Endothelial cell of umbilical vein (primary cell): Measurements from ENCODE around the gene NUDT9. TPM values are rescaled to one million over a fixed set of nuclear protein-coding genes. Genes with fewer than 3 reads are reported as not detected.

ENCODE experiments used
- BruUV-seq: library from RNA; stranded (reverse); fragments of 400-500 nt; replicated peaks from 2 replicates; lab custom pipeline; 2021; lab: Mats Ljungman, UMichigan
- CTCF ChIA-PET: fragments of 300-600, 350-600 bp; sonication (Branson Sonifier 250); formaldehyde crosslinking; loops from one replicate; lab custom pipeline; 2021; ENCODE audit warnings: antibody characterized with exemption, inconsistent platforms; lab: Charles Lee
- POLR2A ChIA-PET: fragments of 300-600, 350-600 bp; sonication (Branson Sonifier 250); formaldehyde crosslinking; loops from one replicate; lab custom pipeline; 2021; ENCODE audit warnings: antibody characterized with exemption, inconsistent platforms; lab: Charles Lee
- DNase-seq: peaks from one replicate; pipeline ENCODE4 v3.0.0-alpha.2; 2011; ENCODE audit warnings: low read depth, low spot score
- FAIRE-seq: peaks from 2 replicates; lab custom pipeline; 2011; peaks lifted over from hg19 to GRCh38; lab: Jason Lieb, UNC
- H2AFZ ChIP-seq: 2 replicates; pipeline ENCODE4 v1.6.0; 2012; ENCODE audit warnings: low read depth, low read length, control low read depth, inconsistent platforms
- H3K27ac ChIP-seq: 2 replicates; pipeline ENCODE4 v1.5.1; 2011; ENCODE audit warnings: low read depth, mild to moderate bottlenecking, control low read depth, low read length, moderate library complexity; ENCODE audit not compliant: insufficient read depth
- H3K27me3 ChIP-seq, 2 experiments: 2 replicates each; pipeline versions ENCODE4 v1.6.0 to v1.6.1; 2011; ENCODE audit warnings: low read length in 2 of 2, mixed read lengths in 1 of 2; ENCODE audit not compliant: control insufficient read depth in 2 of 2, insufficient read depth in 2 of 2
- H3K36me3 ChIP-seq, 2 experiments: 2 replicates in 1 of 2; 3 replicates in 1 of 2; pipeline ENCODE4 v1.5.1; 2011; ENCODE audit warnings: low read length in 2 of 2, mild to moderate bottlenecking in 1 of 2, moderate library complexity in 1 of 2; ENCODE audit not compliant: control insufficient read depth in 2 of 2, insufficient read depth in 2 of 2; ENCODE audit errors: extremely low read depth in 1 of 2
- H3K4me1 ChIP-seq: 3 replicates; pipeline ENCODE4 v1.5.1; 2011; ENCODE audit warnings: mild to moderate bottlenecking, low read length; ENCODE audit not compliant: control insufficient read depth, insufficient read depth; ENCODE audit errors: extremely low read depth
- H3K4me2 ChIP-seq: 2 replicates; pipeline ENCODE4 v1.6.1; 2011; ENCODE audit warnings: low read length, control low read depth, mixed read lengths; ENCODE audit not compliant: insufficient read depth
- H3K4me3 ChIP-seq, 3 experiments: fragments of 200-600 bp in 1 of 3; sonication (generic), shearing (Covaris generic) in 1 of 3; replicated peaks in 1 of 3; 2 replicates each; pipeline ENCODE4 v1.5.1; 2011 to 2016; ENCODE audit warnings: control low read depth in 3 of 3, low read length in 3 of 3, mild to moderate bottlenecking in 2 of 3, inconsistent platforms in 1 of 3, low read depth in 1 of 3, moderate library complexity in 1 of 3; ENCODE audit not compliant: insufficient read depth in 1 of 3
- H3K79me2 ChIP-seq: 2 replicates; pipeline ENCODE4 v1.6.0; 2012; ENCODE audit warnings: low read length, inconsistent platforms; ENCODE audit not compliant: control insufficient read depth, insufficient read depth
- H3K9ac ChIP-seq: replicated peaks from 2 replicates; pipeline ENCODE3; 2011; ENCODE audit warnings: low read length, control low read depth; ENCODE audit not compliant: insufficient read depth; ENCODE audit errors: extremely low read depth
- H3K9me1 ChIP-seq: replicated peaks from 3 replicates; pipeline ENCODE4 v1.6.0; 2011; ENCODE audit warnings: mild to moderate bottlenecking, low read length; ENCODE audit not compliant: control insufficient read depth, insufficient read depth; ENCODE audit errors: extremely low read depth
- H3K9me3 ChIP-seq: replicated peaks from 2 replicates; pipeline ENCODE4 v1.5.1; 2012; ENCODE audit warnings: low read length, inconsistent platforms; ENCODE audit not compliant: control insufficient read depth, insufficient read depth
- H4K20me1 ChIP-seq: replicated peaks from 2 replicates; pipeline ENCODE3; 2011; ENCODE audit warnings: mild to moderate bottlenecking, low read length; ENCODE audit not compliant: control insufficient read depth, insufficient read depth; ENCODE audit errors: extremely low read depth
- EZH2 ChIP-seq: IDR thresholded peaks from 2 replicates; pipeline ENCODE4 v1.6.1; 2012; ENCODE audit warnings: borderline replicate concordance, low read depth, mild to moderate bottlenecking, moderate library complexity, low read length, inconsistent platforms; ENCODE audit not compliant: severe bottlenecking
- FOS ChIP-seq: IDR thresholded peaks from 2 replicates; pipeline ENCODE4 v1.6.1; 2011; ENCODE audit warnings: mild to moderate bottlenecking, low read length, moderate library complexity, borderline replicate concordance; ENCODE audit not compliant: insufficient read depth
- GATA2 ChIP-seq: IDR thresholded peaks from 2 replicates; pipeline ENCODE4 v1.7.0; 2011; ENCODE audit warnings: low read depth, mild to moderate bottlenecking, moderate library complexity, mixed read lengths, low read length; ENCODE audit not compliant: insufficient read length, insufficient read depth
- JUN ChIP-seq: IDR thresholded peaks from 2 replicates; pipeline ENCODE4 v1.6.1; 2011; ENCODE audit warnings: borderline replicate concordance, low read depth; ENCODE audit not compliant: insufficient read length, insufficient read depth
- MYC ChIP-seq: IDR thresholded peaks from one replicate; pipeline ENCODE4 v1.6.1; 2011; ENCODE audit warnings: mild to moderate bottlenecking, low read depth, low read length
- POLR2A ChIP-seq: IDR thresholded peaks from 2 replicates; pipeline ENCODE4 v1.6.1; 2012; ENCODE audit warnings: low read depth, mild to moderate bottlenecking, control low read depth, low read length
- POLR2AphosphoS5 ChIP-seq: IDR thresholded peaks from 2 replicates; pipeline ENCODE4 v1.6.1; 2012; ENCODE audit warnings: low read depth, mild to moderate bottlenecking, control low read depth, low read length, moderate library complexity; ENCODE audit not compliant: insufficient read depth
- dilution Hi-C: fragments of 300-500 bp; cut with MboI; formaldehyde crosslinking; loops from one replicate; pipeline ENCODE4 v1.15.0; 2019; ENCODE audit warnings: low sequenced_read_pairs; ENCODE audit not compliant: extremely low pct_ligation_motif_present
- intact Hi-C: fragments of 100-400 bp; cut with micrococcal nuclease; formaldehyde crosslinking; loops from one replicate; pipeline ENCODE4 v1.10.0; 2022
- polyA plus RNA-seq, 4 experiments: library from polyadenylated mRNA; depleted of rRNA in 3 of 4; stranded (reverse) in 3 of 4; unstranded in 1 of 4; fragments of >200 nt; gene quantifications; 2 replicates each; pipeline versions ENCODE4 v1.2.1 to v1.2.3, GENCODE V29; 2011 to 2012; ENCODE audit warnings: missing spikeins in 1 of 4
- total RNA-seq: library from RNA; stranded (reverse); gene quantifications from 2 replicates; pipeline ENCODE4 v1.2.3, GENCODE V29; 2021
- TF ChIP-seq, protein P1 (sequence below): IDR thresholded peaks from 2 replicates; pipeline ENCODE4 v1.6.1; 2011; ENCODE audit not compliant: insufficient read depth, insufficient read length
- TF ChIP-seq, protein P2 (sequence below), 2 donors: IDR thresholded peaks; 1 replicate in 1 of 2; 2 replicates in 1 of 2; pipeline ENCODE4 v1.5.1; 2011; ENCODE audit warnings: low read length in 2 of 2, mild to moderate bottlenecking in 2 of 2, moderate library complexity in 2 of 2, control low read depth in 1 of 2, inconsistent platforms in 1 of 2, low read depth in 1 of 2; ENCODE audit not compliant: insufficient read depth in 1 of 2; ENCODE audit errors: extremely low read depth in 1 of 2

The NUDT9 gene
- total and polyA plus RNA-seq, 2 donors (not counting 3 experiments of a cell fraction or from before 2014, with no cell fraction given) = 15.3 to 25.0 TPM

DNA sequence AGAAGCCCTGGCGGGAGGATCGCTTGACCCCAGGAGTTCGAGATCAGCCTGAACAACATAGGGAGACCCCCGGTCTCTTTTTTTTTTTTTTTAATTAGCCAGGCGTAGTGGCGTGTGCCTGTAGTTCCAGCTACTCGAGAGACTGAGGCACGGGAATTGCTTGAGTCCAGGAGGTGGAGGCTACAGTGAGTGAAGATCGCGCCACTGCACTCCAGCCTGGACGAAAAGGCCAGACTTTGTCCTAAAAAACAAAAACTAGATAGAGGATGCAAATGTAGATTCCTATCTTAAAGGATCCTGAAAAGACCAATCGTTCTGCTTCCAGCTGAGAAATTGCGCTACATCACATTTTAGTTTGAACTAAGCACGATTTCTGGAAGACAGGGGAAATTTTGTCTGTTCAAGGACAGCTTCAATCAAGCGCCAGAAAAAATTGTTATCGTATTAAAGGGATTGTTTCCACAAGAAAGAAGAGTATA is 30.8 kb upstream of the NUDT9 start:
- Histone ChIP-seq H3K9me3 (no peaks in the 10 kb centered on the region), H3K4me1 (peaks cover 9% of the 10 kb centered on the region), H3K79me2 (peaks cover 9% of the 10 kb centered on the region), H3K27me3 (no peaks in the 10 kb centered on the region), H3K9me1 (no peaks in the 10 kb centered on the region), H2AFZ (peak overlapping the region; percentile 83), H3K27ac (peak overlapping the region; percentile 47), H3K4me3 (peak overlapping the region; percentile 62 to 85 (median 65)), H3K9ac (peak overlapping the region; percentile 79), H4K20me1 (no peaks in the 10 kb centered on the region), H3K36me3 (no peaks in the 10 kb centered on the region), H3K4me2 (peak overlapping the region; percentile 84)
- FAIRE-seq = no peak
- intact Hi-C loops = loop anchor here (1.0 kb wide), 1 partner anchor 31 kb away; the partner anchor contains the start of gene NUDT9
- dilution Hi-C loops = no loop called here
- BruUV-seq = TSS peak; percentile 77
- POLR2A ChIA-PET = interaction anchor here (1.3 to 2.8 kb wide), 4 partner anchors 10 to 34 kb away, joined by 3 to 11 read pairs (median 6); partner anchors contain the start of gene NUDT9
- DNase-seq = no peak
- no peak for TF ChIP-seq FOS
- TF ChIP-seq EZH2 = no peak
- TF ChIP-seq GATA2 = no peak
- TF ChIP-seq MYC = no peak
- no peak for TF ChIP-seq JUN
- no peak for TF ChIP-seq POLR2A
- TF ChIP-seq, protein P1, sequence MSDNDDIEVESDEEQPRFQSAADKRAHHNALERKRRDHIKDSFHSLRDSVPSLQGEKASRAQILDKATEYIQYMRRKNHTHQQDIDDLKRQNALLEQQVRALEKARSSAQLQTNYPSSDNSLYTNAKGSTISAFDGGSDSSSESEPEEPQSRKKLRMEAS = no peak
- no peak for TF ChIP-seq POLR2AphosphoS5
- TF ChIP-seq, protein P2, sequence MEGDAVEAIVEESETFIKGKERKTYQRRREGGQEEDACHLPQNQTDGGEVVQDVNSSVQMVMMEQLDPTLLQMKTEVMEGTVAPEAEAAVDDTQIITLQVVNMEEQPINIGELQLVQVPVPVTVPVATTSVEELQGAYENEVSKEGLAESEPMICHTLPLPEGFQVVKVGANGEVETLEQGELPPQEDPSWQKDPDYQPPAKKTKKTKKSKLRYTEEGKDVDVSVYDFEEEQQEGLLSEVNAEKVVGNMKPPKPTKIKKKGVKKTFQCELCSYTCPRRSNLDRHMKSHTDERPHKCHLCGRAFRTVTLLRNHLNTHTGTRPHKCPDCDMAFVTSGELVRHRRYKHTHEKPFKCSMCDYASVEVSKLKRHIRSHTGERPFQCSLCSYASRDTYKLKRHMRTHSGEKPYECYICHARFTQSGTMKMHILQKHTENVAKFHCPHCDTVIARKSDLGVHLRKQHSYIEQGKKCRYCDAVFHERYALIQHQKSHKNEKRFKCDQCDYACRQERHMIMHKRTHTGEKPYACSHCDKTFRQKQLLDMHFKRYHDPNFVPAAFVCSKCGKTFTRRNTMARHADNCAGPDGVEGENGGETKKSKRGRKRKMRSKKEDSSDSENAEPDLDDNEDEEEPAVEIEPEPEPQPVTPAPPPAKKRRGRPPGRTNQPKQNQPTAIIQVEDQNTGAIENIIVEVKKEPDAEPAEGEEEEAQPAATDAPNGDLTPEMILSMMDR (IDR thresholded peaks at IDR 0.05; ENCODE audit: extremely low read depth in 1 of 2, insufficient read depth in 1 of 2, low read depth in 1 of 2, low read length in 2 of 2) = no peak
- CTCF ChIA-PET = interaction anchor here (0.9 to 2.7 kb wide), 9 partner anchors 10 to 458 kb away, joined by 3 to 32 read pairs (median 4); partner anchors contain the start of gene NUDT9
